Nephron (organoid): ENCODE measurements around the gene NFIX.

Experiments used
- H3K27ac Mint-ChIP-seq, 3 experiments: 2 replicates each; pipeline ENCODE4 v1.8.0; 2020; ENCODE audit warnings: mixed read lengths in 3 of 3, mild to moderate bottlenecking in 2 of 3, moderate library complexity in 1 of 3
- H3K27me3 Mint-ChIP-seq: 2 replicates; pipeline ENCODE4 v1.8.0; 2021; ENCODE audit warnings: low read depth, mild to moderate bottlenecking, moderate library complexity, mixed read lengths
- H3K36me3 Mint-ChIP-seq: 2 replicates; pipeline ENCODE4 v1.8.0; 2020; ENCODE audit warnings: low read depth, mixed read lengths
- H3K4me1 Mint-ChIP-seq: 2 replicates; pipeline ENCODE4 v1.8.0; 2020; ENCODE audit warnings: mixed read lengths
- H3K4me3 Mint-ChIP-seq, 3 experiments: 2 replicates each; pipeline ENCODE4 v1.8.0; 2020; ENCODE audit warnings: mild to moderate bottlenecking in 3 of 3, mixed read lengths in 3 of 3, moderate library complexity in 2 of 3
- H3K9me3 Mint-ChIP-seq: 2 replicates; pipeline ENCODE4 v1.8.0; 2020; ENCODE audit warnings: mixed read lengths
- TF ChIP-seq, protein P1 (sequence below), 3 experiments: fragments of 200-600 bp; sonication (generic); IDR thresholded peaks; one replicate each; pipeline ENCODE4 v1.5.0; 2021; ENCODE audit warnings: antibody characterized with exemption in 3 of 3; ENCODE audit not compliant: unreplicated experiment in 3 of 3

The NFIX gene

DNA sequence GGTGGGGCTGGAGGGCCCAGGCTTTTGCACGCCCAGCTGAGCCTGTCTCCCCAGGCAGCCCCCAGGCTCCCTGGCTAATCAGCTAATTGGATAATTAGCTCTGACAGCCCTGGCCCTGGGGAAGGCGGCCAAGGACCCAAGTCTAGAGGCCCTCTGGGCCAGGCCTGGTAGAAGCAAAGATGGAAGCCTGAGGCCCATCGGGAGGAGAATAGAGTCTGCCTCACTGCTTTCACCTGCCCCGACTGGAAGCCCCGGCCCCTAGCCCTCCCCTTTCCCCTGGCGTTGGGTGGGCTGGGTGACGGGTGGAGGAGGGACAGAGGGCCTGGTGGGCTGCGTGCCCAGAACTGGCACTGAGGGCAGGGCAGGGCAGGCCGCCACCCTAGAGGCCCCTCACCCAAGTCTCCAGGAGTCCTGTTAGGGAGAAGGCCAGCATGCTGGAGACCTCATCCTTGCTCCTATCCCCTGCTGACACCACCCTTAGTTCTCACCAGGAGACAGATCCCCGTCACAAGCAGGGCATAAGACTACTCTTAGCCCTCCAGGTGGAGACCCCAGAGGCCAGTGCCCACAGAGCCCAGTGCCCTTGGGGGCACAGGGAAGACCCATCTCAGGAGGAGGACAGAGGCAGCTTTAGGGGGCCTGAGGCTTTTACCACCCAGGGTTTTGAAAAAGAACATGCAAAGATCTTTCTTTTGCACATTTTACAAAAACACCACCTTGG is 95.4 kb downstream of the NFIX start:
- Mint-ChIP-seq H3K4me3 (peak overlapping the region in 1 of 3 experiments; percentile 28), H3K9me3 (no peaks in the 10 kb centered on the region), H3K4me1 (peaks cover 36% of the 10 kb centered on the region), H3K36me3 (no peaks in the 10 kb centered on the region), H3K27ac (peak overlapping the region; percentile 92 to 97 (median 95)), H3K27me3 (peaks cover 61% of the 10 kb centered on the region)
- TF ChIP-seq, protein P1, sequence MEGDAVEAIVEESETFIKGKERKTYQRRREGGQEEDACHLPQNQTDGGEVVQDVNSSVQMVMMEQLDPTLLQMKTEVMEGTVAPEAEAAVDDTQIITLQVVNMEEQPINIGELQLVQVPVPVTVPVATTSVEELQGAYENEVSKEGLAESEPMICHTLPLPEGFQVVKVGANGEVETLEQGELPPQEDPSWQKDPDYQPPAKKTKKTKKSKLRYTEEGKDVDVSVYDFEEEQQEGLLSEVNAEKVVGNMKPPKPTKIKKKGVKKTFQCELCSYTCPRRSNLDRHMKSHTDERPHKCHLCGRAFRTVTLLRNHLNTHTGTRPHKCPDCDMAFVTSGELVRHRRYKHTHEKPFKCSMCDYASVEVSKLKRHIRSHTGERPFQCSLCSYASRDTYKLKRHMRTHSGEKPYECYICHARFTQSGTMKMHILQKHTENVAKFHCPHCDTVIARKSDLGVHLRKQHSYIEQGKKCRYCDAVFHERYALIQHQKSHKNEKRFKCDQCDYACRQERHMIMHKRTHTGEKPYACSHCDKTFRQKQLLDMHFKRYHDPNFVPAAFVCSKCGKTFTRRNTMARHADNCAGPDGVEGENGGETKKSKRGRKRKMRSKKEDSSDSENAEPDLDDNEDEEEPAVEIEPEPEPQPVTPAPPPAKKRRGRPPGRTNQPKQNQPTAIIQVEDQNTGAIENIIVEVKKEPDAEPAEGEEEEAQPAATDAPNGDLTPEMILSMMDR (IDR thresholded peaks at IDR 0.05; ENCODE audit: unreplicated experiment in 3 of 3) = no peak

DNA sequence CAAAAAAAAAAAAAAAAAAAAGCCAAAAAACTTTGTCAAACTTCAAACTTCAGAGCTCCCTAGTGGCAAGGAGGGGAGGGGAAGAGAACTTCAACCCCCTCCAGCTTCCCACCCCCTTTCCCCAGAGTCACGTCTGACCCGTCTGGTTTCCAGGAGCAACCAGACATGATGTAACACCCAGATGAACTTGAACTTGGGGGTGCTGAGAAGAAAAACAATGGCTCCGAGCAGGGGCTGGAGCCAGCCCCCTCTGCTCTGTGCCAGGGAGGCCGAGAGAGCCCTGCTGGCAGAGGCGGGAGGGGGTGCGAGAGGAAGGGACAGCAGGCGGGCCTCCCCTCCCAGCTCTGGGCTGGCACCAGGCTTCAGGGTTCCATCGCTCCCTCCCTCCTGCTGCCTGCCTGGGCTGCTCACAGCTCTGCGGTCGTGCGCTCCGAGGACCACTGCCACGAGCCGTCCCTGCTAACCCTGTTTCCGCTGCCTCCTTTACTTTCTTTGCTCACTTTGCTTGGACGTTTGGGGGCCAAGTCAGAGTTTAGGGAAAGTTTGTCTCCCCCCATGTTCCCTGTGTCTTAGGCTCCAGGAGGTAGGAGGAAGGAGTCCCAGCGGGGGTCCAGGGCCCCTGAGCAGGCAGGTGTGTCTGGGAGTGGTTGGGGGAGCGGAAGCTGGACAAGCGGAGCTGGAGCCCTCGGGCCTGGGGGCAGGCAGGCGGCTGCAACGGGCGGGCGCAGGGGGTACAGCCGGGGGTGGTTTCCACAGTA is 96.3 kb downstream of the NFIX start:
- peak overlapping the region; percentile 92 to 97 (median 95) for H3K27ac Mint-ChIP-seq
- no peaks in the 10 kb centered on the region for H3K9me3 Mint-ChIP-seq
- H3K27me3 Mint-ChIP-seq = peaks cover 61% of the 10 kb centered on the region
- H3K4me1 Mint-ChIP-seq = peaks cover 36% of the 10 kb centered on the region
- TF ChIP-seq, protein P1 (IDR thresholded peaks at IDR 0.05; ENCODE audit: unreplicated experiment in 3 of 3) = no peak
- H3K36me3 Mint-ChIP-seq = no peaks in the 10 kb centered on the region
- peak overlapping the region; percentile 48 to 57 (median 54) for H3K4me3 Mint-ChIP-seq

DNA sequence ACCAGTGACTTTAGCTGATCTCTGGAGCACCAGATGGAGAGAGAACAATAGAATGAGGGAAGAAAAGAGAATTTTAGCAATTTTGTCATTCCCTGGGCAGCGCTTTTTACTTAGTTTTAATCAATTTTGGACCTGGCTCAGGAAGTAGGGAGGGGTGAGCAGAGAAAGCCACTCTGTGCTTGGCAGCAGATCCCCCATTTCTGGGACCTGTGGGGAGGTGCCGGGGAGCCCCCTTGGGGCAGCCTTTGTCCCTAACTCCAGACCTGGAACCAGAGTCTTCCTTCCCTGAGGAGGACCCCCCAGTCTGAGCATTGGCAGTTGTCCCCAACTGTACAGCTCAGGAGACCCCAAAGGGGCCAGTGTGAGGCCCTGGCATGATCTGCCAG is 96.9 kb downstream of the NFIX start:
- no peaks in the 10 kb centered on the region for H3K9me3 Mint-ChIP-seq
- TF ChIP-seq, protein P1 (IDR thresholded peaks at IDR 0.05; ENCODE audit: unreplicated experiment in 3 of 3) = no peak
- H3K27me3 Mint-ChIP-seq = peaks cover 62% of the 10 kb centered on the region
- H3K4me3 Mint-ChIP-seq = peak overlapping the region in 2 of 3 experiments; percentile 47 to 48
- no peaks in the 10 kb centered on the region for H3K36me3 Mint-ChIP-seq
- peaks cover 40% of the 10 kb centered on the region for H3K4me1 Mint-ChIP-seq
- peak overlapping the region; percentile 92 to 97 (median 95) for H3K27ac Mint-ChIP-seq

DNA sequence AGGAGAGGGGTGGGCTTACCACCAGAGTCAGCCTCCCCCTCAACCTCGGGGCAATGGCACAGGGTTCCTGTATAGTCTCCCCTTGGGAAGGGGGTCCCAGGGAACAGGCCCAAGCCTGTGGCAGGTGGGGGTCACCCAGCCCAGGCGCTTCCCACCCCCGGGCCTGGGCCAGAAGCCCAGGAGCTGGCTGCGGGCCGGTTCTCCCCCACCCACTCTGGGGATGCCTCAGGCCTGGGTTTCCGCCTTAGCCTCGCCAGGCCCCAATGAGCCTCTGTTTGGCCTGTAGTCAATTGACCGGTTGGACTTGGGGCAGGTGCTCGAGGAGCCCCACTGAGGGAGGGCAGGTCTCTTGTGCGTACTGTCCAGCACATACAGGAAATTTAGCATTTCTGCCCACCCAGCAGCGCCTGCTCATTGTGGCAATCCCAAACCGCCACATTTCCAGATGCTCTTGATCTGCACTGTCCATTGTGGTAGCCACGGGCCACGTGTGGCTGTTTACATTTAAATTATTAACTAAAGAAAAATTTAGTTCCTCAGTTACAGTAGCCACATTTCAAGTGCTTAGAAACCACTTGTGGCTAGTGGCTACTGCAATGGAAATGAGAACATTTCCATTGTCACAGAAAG is 97.4 kb downstream of the NFIX start:
- H3K27me3 Mint-ChIP-seq = peaks cover 67% of the 10 kb centered on the region
- H3K36me3 Mint-ChIP-seq = no peaks in the 10 kb centered on the region
- TF ChIP-seq, protein P1 (IDR thresholded peaks at IDR 0.05; ENCODE audit: unreplicated experiment in 3 of 3) = no peak
- no peak overlapping the region for H3K4me3 Mint-ChIP-seq
- no peaks in the 10 kb centered on the region for H3K9me3 Mint-ChIP-seq
- H3K27ac Mint-ChIP-seq = peak overlapping the region in 2 of 3 experiments; percentile 76 to 95
- peaks cover 41% of the 10 kb centered on the region for H3K4me1 Mint-ChIP-seq

DNA sequence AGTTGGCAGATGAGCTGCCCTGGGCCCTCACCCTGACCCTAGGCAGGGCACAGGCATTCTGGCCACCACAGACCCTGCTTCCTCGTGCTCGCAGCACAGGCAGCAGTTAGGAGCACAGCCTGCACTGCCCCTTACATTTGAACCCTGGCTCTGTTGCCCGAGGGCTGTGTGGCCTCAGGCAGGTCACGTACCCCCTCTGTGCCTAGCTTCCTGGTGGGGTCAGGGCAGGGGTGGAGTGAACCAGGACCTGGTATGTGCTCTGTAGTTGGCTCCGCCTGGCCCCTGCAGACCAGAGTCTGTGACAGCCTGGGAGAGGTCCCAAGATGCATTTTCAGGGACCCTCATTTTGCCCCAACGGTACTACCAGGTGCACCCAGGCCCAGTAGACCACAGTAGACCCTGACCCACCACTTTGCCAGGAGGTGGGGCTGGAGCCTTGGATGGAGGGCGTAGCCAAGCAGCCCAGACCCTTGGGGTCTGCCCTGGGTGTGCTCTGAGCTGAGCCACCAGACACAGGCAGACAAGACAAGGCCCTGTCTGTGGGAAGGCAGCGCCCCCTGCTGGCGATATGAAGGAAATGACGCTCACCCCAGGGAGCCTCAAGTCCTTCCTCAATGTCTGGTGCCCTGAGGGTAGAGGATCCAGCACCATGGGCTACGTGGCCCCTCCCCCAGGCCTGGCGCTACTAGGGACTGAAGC is 98.3 kb downstream of the NFIX start:
- peaks cover 68% of the 10 kb centered on the region for H3K27me3 Mint-ChIP-seq
- H3K4me3 Mint-ChIP-seq = peak overlapping the region in 1 of 3 experiments; percentile 10
- H3K36me3 Mint-ChIP-seq = no peaks in the 10 kb centered on the region
- no peaks in the 10 kb centered on the region for H3K9me3 Mint-ChIP-seq
- peak overlapping the region in 2 of 3 experiments; percentile 76 to 95 for H3K27ac Mint-ChIP-seq
- H3K4me1 Mint-ChIP-seq = peaks cover 47% of the 10 kb centered on the region
- TF ChIP-seq, protein P1 (IDR thresholded peaks at IDR 0.05; ENCODE audit: unreplicated experiment in 3 of 3) = peak; percentile 94 to 98 (median 96)
